Measurements from ENCODE around the gene CHKB. TPM values are rescaled to one million over a fixed set of nuclear protein-coding genes. Genes with fewer than 3 reads are reported as not detected.
A peak's percentile ranks its signal among the peaks of the same experiment; 100 is the strongest.
"Not testable (repeated sequence)": the region's sequence is repeated elsewhere in the genome, so short reads cannot be mapped to it uniquely, and the experiment has no call there.

The CHKB gene
- total RNA-seq, 2 experiments from 2014 or later, result 55.6 to 60.3 TPM

DNA sequence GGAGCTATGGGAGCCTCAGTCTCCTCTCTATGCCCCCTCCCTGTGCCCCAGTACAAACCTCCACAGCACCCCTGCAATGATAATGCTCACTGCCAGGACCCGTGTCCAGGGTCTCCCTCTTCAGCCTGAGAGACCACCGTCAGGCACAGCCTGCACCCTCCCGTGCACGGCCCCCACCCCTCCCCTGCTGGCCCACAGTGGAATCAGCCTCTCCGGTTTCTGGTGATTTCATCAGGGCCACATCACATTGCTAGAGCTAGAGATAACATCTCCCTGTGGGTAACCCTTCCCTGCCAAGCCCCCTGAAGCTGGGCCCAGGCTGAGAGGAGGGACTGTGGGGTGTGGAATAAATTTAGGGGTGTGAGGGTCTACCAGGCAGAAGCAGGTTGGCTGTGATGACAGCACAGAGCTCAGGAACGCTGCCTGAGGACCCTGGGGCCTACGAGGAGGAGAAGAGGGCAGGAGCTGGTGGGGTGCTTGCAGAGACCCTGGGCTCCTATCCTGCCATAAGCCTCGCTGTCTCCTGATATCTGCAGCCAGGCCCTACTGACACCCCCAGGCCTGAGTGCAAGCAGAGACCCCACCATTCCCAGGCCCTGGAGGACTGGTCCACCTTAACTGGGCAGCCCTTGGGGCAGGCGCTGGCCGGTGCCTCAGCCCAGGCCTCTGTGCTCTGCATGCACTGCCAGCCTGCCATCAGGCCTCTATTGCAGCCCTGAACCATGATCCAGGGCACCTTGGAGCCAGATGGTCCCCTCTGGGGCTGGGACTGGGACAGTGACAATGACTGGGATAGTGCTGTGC lies 36.9 kb downstream of the CHKB start, which contains the start of gene KLHDC7B:
Gene KLHDC7B (plus strand): TSS at position 378 of the 804 bp plus-strand sequence. CDS start 345 bp downstream, at position 723.
- peak within 1 kb of the TSS; percentile 39 for H3K4me3 Mint-ChIP-seq
- CTCF ChIA-PET, result interaction anchor here (0.9 to 4.6 kb wide), 10 partner anchors 9 to 75 kb away, joined by 3 to 32 read pairs (median 4); partner anchors contain the start of genes SCO2 and SYCE3
- peak; percentile 64 for DNase-seq
- peaks cover 56% of the 10 kb centered on the region for H3K4me1 Mint-ChIP-seq (ENCODE audit: low read depth)
- no peaks in the 10 kb centered on the region for H3K27me3 Mint-ChIP-seq
- intact Hi-C loops (cut with micrococcal nuclease), result no loop called here
- peak; percentile 28 for ATAC-seq
- POLR2A ChIA-PET, result interaction anchor here (0.8 to 4.3 kb wide), 8 partner anchors 10 to 76 kb away, joined by 3 to 23 read pairs (median 5); partner anchors contain the start of genes SCO2 and TYMP
- peak within 1 kb of the TSS; percentile 80 for H3K27ac Mint-ChIP-seq
- H3K36me3 Mint-ChIP-seq (ENCODE audit: low read depth), result peaks cover 2% of the 10 kb centered on the region
- TF ChIP-seq, protein P1, sequence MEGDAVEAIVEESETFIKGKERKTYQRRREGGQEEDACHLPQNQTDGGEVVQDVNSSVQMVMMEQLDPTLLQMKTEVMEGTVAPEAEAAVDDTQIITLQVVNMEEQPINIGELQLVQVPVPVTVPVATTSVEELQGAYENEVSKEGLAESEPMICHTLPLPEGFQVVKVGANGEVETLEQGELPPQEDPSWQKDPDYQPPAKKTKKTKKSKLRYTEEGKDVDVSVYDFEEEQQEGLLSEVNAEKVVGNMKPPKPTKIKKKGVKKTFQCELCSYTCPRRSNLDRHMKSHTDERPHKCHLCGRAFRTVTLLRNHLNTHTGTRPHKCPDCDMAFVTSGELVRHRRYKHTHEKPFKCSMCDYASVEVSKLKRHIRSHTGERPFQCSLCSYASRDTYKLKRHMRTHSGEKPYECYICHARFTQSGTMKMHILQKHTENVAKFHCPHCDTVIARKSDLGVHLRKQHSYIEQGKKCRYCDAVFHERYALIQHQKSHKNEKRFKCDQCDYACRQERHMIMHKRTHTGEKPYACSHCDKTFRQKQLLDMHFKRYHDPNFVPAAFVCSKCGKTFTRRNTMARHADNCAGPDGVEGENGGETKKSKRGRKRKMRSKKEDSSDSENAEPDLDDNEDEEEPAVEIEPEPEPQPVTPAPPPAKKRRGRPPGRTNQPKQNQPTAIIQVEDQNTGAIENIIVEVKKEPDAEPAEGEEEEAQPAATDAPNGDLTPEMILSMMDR (IDR thresholded peaks at IDR 0.05), result peak; percentile 27
- no peaks in the 10 kb centered on the region for H3K9me3 Mint-ChIP-seq

DNA sequence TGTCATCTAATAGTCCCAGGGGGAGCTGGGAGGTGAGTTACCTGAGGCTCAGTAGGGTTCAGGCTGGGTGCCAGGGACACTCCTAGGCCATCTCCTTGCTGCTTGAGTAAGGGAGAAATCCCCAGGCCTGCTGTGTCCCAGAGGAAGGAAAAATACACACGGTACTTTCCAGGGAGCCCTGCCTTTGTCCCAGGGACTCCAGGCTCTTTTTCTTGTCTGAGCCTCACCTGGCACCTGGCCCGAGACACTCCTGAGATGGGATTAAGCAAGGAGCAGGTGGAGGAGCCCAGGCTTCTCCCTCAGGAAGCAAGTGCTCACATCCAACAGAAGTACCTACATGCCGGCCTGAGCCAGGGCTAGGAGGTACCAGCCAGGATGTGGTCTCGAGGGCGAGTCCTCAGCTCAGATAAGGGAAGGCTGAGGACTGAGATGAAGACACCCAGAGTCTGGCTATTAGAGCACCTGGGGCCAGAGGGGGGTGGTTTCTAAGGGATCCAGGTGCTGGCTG lies 37.8 kb downstream of the CHKB start:
- intact Hi-C loops (cut with micrococcal nuclease), result no loop called here
- Mint-ChIP-seq H3K36me3 (ENCODE audit: low read depth) (peaks cover 2% of the 10 kb centered on the region), H3K9me3 (no peaks in the 10 kb centered on the region), H3K27me3 (no peaks in the 10 kb centered on the region), H3K27ac (peak overlapping the region; percentile 80), H3K4me3 (peak overlapping the region; percentile 38), H3K4me1 (ENCODE audit: low read depth) (peaks cover 53% of the 10 kb centered on the region)
- ChIA-PET CTCF (interaction anchor here (0.9 to 4.6 kb wide), 9 partner anchors 10 to 76 kb away, joined by 3 to 32 read pairs (median 5); partner anchors contain the start of genes SCO2 and SYCE3), POLR2A (interaction anchor here (0.7 to 4.3 kb wide), 7 partner anchors 12 to 86 kb away, joined by 3 to 23 read pairs (median 7); partner anchors contain the start of genes SCO2 and TYMP)
- ATAC-seq (no peak), DNase-seq (peak; percentile 61)
- TF ChIP-seq, protein P1 (IDR thresholded peaks at IDR 0.05), result no peak

- ChIA-PET CTCF (interaction anchor here (0.9 to 4.6 kb wide), 6 partner anchors 10 to 76 kb away, joined by 3 to 32 read pairs (median 6); partner anchors contain the start of genes SCO2 and SYCE3), POLR2A (interaction anchor here (0.7 to 4.3 kb wide), 7 partner anchors 12 to 86 kb away, joined by 3 to 23 read pairs (median 7); partner anchors contain the start of genes SCO2 and TYMP)
- DNase-seq (peak; percentile 93), ATAC-seq (peak; percentile 59)
- Mint-ChIP-seq H3K4me3 (peak overlapping the region; percentile 38), H3K27ac (peak overlapping the region; percentile 80), H3K27me3 (no peaks in the 10 kb centered on the region), H3K9me3 (no peaks in the 10 kb centered on the region), H3K36me3 (ENCODE audit: low read depth) (peaks cover 2% of the 10 kb centered on the region), H3K4me1 (ENCODE audit: low read depth) (peaks cover 58% of the 10 kb centered on the region)
- intact Hi-C loops (cut with micrococcal nuclease), result no loop called here
- TF ChIP-seq, protein P1 (IDR thresholded peaks at IDR 0.05), result peak; percentile 73
Measured at GRCh38 chr22:50544078-50544745, 38.4 kb downstream of the CHKB start.

DNA sequence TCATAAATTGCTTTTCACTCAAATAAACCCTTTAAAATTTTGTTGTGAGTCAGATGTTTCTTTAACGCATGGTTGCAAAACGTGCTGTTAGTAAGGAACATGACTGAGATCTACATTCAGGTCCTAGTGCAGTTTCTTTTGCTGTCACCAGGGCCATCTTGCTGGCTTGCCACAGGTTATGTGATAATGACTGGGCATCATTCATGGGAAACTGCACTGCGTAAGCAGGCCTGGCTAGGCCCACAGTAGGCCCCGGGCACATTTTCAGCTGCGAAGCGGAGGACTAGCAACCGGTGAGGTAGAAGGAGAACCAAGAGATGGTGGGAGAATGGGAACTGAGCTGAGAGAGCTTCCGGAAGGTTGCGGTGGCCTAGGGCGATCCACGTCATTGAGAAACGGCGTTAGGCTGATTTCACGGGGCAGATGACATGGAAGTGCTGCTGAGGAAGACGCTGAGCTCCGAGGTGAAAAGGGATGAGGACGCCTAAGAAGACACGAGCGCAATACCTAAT lies 40.2 kb downstream of the CHKB start:
- TF ChIP-seq, protein P1 (IDR thresholded peaks at IDR 0.05), result no peak
- peak overlapping the region; percentile 94 for H3K27ac Mint-ChIP-seq
- peaks cover 67% of the 10 kb centered on the region for H3K4me1 Mint-ChIP-seq (ENCODE audit: low read depth)
- H3K9me3 Mint-ChIP-seq, result no peaks in the 10 kb centered on the region
- intact Hi-C loops (cut with micrococcal nuclease), result no loop called here
- POLR2A ChIA-PET, result interaction anchor here (0.9 to 8.3 kb wide), 3 partner anchors 11 to 79 kb away, joined by 3 to 175 read pairs (median 3); partner anchors contain the start of genes SCO2 and TYMP
- no peak overlapping the region for H3K4me3 Mint-ChIP-seq
- H3K27me3 Mint-ChIP-seq, result no peaks in the 10 kb centered on the region
- DNase-seq (peak; percentile 53), ATAC-seq (no peak)
- peaks cover 2% of the 10 kb centered on the region for H3K36me3 Mint-ChIP-seq (ENCODE audit: low read depth)
- CTCF ChIA-PET, result interaction anchor here (1.0 to 1.3 kb wide), 2 partner anchors 17 to 79 kb away, joined by 4 read pairs; partner anchors contain the start of gene SCO2

DNA sequence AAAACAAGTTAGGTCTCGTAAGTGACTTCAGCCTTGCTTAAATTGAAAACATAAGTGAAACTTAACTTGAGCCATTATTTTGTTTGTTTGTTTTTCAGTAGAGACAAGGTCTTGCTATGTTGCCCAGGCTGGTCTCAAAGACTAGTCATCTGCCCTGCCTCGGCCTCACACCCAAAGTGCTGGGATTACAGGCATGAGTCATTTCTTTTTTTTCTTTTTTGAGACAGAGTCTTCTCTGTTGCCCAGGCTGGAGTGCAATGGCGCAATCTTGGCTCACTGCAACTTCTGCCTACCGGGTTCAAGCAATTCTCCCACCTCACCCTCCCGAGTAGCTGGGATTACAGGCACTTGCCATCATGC lies 41.0 kb downstream of the CHKB start:
- peak; percentile 57 for DNase-seq
- H3K36me3 Mint-ChIP-seq (ENCODE audit: low read depth); H3K27me3 Mint-ChIP-seq; H3K9me3 Mint-ChIP-seq; H3K4me3 Mint-ChIP-seq; intact Hi-C loops (cut with micrococcal nuclease): not testable (repeated sequence)
- ChIA-PET CTCF (interaction anchor here (1.3 to 4.7 kb wide), 4 partner anchors 16 to 68 kb away, joined by 3 to 65 read pairs (median 16); partner anchors contain the start of genes SCO2 and SYCE3), POLR2A (interaction anchor here (0.5 to 8.3 kb wide), 4 partner anchors 10 to 80 kb away, joined by 3 to 175 read pairs (median 12); partner anchors contain the start of genes SCO2 and TYMP)
- peak overlapping the region; percentile 94 for H3K27ac Mint-ChIP-seq
- peaks cover 67% of the 10 kb centered on the region for H3K4me1 Mint-ChIP-seq (ENCODE audit: low read depth)
- ATAC-seq, result peak; percentile 7

Measured in activated CD8-positive, alpha-beta T cell treated with anti-CD3 and anti-CD28 coated beads for 36 hours (primary cell).